ENCODE results near the gene FERMT3.

Gene FERMT3

DNA sequence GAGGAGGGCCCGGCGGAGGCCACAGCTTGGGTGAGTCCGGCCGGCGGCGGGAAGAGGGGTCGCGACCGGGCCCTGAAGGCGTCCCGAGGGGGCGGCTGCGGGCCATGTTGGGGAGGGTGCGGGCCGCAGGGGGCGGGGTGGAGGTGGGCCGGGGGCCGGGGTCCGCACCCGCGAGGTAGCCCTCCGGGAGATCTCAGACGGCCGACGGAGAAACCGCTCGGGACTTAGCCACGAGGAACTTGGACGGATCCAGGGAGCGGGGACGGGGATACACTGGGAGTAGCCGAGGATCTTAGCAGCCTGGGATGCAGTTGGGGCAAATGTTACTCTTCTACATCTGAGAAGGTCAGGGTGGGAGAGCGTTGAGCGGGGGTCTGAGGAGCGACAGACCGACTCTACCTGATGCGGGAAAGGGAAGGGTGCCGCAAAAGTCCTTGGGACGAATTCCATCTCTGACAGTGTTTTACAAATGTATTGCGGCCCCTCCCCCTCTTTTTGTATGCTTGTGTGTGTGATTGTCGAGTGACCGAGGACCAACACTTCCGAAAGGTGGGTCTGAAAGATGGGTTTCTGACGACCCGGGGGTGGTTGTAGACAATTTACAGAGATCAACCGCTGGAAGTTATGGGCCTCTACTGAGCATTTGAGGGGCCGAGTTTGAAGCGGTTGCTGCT is 19.9 kb upstream of the FERMT3 start:
- DNase-seq = no peak

DNA sequence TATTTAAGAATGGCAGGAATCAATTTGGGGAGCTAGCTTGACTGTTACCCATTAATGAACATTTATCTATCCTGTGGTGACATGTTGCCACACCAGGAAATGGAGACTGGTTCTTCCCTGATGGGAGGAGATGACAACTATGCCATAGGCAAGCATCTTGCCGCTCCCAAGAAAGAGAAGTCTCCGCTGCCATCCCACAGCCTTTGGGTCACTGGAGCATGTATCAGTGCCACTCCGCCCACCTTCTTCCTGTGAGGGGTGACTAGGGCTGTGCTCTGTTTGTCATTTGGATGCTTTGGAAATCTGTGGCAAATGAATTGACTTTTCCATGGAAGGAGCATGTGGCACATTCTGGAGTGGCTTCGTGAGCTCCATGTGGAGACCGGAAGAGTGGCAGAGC is 14.1 kb upstream of the FERMT3 start:
- no peak for DNase-seq

DNA sequence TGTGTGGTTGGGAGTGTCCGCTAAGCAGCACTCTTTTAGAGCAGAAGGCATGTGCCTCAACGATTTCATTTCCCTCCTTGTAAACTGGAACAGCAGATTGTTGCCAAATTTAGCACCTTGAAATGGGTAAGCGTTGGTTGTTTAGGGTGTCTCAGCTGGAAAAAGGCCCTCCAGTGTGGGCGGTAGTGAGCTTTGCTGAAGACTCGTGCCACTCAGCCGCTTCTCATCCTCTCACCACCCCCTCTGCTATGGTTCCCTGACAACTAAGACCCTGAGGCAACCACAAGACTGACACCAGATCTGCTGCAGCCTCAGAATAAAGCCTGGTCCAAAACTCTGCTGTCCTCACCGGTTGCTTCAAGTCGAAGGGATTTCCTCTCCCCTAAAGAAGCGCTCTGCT is 9.9 kb upstream of the FERMT3 start:
- no peak for DNase-seq

DNA sequence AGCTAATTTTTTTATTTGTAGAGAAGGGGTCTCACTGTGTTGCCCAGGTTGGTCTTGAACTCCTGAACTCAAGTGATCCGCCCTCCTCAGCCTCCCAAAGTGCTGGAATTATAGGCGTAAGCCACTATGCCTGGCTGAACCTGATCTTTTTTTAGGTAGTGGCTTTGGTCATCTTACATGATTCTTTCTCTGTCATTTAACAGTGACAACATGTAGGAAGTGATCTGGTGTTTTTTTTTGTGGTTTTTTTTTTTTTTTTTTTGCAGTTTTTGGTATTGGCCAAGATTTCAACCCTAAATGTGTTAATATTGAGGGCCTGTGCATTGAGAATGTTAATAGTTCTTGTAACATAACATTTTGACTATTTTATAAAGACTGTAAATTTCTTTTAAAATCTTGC is 8.0 kb upstream of the FERMT3 start:
- no peak for DNase-seq

DNA sequence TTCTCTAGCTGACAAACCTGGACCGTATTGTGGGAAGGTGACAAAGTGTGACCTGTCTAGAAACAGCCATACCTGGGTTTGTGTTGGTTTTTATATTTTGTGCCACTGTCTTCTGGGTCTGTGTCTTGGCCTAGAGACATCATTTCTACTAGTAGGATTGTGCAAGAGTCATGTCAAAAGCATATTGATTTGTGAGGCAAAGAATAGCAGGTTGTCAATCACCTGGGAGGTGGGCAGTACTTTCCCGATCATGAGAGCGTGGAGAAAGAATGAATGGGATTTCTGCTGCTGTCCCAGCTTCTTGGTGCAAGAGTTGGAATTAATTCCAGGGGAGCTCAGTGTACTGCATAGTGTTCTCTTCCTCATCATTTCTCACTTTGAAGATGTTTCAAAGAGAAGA is 5.0 kb upstream of the FERMT3 start:
- no peak for DNase-seq

DNA sequence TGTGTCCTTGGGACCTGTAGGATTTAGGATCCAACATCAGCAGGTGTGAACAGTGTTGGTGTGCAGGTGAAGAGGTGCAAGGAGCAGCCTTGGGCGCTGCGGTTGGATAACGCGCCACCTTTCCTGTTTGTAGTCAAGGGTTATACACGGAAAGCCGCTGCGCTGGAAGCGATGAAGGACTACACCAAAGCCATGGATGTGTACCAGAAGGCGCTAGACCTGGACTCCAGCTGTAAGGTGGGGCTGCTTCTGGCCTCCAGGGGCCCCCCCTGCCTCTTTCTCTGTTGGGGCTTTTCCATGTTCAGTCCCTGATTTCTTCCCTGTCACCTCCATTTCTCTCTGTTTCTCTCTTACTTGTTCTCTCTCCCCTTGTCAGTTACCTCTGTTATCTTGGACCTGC is 3.5 kb upstream of the FERMT3 start:
- DNase-seq = no peak

DNA sequence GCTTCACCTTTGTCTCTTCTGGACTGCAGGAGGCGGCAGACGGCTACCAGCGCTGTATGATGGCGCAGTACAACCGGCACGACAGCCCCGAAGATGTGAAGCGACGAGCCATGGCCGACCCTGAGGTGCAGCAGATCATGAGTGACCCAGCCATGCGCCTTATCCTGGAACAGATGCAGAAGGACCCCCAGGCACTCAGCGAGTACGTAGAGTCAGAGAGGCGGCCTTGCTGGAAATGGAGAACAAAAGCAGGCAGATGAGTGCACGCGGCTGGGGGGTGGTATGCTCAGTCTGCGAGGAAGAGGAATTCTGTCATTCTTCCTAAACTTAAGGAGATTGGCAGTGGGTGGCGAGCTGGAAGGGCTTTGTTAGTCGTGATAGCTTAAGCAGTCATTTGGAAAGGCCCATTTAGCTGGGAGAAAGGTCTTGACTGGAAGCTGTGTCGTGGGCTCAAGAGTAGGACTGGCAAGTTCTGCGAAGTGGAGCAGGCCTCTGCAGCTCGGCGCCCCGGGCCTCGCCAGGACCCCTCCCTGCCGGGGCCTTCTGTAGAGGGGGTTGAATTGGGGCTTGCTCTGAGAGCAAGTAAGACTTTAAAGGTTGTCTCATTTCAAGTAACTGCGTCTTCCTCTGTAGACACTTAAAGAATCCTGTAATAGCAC is 3.0 kb upstream of the FERMT3 start:
- DNase-seq = no peak

DNA sequence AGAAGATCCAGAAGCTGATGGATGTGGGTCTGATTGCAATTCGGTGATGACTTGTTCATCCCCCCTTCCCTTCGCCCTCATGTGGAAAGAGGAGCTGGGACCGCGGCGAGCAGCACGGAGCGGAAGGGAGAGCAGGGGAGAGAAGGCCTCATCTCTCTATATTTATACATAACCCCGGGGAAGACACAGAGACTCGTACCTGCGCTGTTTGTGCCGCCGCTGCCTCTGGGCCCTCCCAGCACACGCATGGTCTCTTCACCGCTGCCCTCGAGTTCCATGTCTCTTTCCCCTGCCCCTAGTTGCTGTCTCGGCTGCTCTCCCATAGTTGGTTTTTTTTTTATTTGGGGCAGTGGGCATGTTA is 2.5 kb upstream of the FERMT3 start:
- DNase-seq = no peak

DNA sequence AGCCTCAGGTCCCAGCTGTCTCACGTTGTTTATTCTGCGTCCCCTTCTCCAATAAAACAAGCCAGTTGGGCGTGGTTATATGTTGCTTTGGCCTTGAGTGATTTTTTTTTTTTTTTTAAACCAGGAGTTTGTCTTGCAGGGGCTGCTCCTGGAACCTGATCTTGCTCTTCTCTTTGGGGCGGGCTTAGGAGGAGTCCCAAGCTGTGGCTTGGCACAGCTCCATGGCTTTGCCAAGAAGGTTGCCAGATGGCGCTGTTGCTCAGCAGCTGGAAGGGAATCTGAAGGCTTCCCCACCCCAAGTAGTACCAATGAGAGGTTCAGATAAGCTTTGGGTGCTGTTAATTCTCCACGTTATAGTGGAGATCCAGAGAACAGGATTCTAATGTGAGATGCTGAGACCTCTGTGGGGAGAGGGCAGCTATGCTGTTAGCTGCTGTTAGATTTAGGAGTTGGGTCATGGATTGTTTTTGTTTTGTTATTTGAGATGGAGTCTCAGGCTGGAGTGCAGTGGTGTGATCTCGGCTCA is 2.0 kb upstream of the FERMT3 start:
- DNase-seq = peak; percentile 93

DNA sequence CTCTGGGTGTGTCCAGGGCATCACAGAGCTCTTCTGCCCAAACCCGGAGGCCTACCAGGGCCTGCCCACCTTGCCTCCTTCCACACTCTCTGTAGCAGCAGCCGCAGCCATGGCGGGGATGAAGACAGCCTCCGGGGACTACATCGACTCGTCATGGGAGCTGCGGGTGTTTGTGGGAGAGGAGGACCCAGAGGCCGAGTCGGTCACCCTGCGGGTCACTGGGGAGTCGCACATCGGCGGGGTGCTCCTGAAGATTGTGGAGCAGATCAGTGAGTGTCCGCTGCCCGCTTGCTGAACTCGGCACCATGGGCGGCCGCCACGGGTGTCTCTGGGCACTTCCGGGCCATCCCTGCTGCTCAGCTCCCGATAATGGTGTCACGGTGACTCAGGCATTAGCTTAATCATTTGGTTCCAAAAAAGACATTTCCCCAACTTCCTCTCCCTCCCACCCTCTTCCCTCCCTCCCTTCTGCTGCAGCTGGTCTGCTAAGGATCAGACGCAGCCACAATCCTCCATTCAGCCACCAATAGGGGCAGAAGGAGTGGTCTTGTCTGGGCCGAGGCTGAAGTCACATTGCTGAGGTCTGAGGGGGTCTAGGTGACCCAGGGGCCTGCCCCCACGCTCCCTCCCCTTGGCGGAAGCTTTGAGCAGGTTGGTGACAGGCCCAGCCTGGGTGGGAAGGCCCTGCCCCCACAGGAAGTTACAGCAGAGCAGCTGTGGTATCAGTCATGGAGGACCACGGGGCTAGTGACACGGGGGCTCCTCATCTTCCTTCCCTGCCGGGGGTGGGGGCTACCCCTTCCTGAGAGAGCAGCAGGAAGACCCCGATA is 950 bp downstream of the FERMT3 start:
- peak; percentile 72 for DNase-seq

DNA sequence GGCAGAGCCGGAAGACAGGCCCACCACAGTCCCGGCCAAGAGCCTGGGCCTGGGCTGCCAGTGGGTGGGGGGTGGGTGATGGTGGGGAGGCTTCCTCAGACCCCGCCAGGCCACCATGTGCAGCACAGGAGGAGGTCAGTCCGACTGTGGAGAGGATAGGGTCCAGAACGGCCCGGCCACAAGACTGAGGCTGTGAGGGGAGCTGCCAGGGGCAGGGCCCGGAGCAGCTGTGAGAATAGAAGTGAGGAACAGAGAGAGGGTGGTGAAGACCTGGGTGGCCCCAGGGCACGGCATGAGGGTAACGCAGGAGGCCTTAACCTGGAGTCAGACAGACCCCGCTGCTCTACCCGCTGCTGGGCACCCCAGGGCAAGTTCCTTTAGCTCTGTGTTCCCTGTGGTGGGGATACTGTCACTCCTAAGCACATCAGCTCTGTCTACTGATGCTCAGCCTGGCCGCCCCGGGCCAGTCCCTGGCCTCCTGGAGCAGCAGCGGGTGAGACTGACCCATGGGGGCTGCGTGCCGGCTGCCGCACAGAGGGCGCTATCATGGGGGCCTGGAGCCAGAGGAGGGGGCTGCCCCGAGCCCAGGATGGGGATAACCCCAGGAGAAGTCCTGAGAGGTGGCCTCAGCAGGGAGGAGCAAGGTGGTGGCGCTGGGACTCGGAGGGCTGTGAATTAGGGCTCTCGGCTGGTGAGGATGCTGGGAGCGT is 1.7 kb downstream of the FERMT3 start:
- DNase-seq = no peak

DNA sequence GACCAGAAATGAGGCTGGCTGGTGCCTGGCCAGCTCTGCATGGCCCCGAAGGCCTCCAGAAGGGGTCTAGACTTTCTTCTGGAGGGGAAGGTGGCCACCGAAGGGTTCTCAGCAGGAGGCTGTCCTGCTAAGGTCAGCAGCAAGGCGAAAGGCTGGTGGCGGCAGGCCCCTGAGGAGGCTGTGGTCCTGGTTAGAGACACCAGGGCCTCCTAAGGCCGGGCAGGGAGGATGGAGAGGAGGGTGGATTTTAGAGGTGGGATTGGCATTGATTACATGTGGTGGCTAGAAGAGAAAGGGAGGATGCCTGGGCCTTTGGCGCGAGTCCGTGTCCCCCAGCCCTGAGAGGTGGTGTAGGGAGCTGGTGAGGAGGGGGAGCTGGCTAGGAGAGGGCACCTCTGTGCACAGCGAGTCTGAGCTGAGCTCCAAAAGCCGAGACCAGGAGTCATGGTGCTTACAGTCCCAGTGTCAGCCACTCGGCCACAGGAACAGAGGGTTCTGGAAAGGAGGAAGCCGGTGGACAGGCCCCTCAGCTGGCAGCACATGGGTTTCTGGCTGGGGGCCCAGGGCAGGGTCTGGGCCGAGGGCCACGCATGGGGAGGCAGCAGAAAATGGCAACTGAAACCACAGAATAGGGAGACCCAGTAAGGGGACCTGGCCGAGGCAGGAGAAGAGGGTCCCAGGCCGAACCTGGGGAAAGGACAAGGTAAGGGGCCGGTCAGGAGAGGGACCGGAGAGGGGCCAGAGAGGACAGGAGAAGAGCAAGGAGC is 2.5 kb downstream of the FERMT3 start:
- DNase-seq = no peak

DNA sequence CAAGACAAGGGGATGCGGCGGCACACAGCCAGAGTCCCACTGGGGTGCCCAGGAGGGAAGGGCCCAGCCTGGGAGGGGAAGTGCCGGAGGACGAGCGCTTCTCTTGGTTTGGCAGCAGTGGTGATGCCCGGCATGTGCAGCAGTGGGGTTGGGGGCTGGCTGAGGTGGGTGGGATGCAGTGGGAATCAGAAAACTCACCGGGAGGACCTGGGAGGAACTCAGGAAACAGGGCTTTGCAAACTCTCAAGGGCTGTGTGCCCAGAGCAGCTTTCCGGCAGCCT is 3.0 kb downstream of the FERMT3 start:
- no peak for DNase-seq

DNA sequence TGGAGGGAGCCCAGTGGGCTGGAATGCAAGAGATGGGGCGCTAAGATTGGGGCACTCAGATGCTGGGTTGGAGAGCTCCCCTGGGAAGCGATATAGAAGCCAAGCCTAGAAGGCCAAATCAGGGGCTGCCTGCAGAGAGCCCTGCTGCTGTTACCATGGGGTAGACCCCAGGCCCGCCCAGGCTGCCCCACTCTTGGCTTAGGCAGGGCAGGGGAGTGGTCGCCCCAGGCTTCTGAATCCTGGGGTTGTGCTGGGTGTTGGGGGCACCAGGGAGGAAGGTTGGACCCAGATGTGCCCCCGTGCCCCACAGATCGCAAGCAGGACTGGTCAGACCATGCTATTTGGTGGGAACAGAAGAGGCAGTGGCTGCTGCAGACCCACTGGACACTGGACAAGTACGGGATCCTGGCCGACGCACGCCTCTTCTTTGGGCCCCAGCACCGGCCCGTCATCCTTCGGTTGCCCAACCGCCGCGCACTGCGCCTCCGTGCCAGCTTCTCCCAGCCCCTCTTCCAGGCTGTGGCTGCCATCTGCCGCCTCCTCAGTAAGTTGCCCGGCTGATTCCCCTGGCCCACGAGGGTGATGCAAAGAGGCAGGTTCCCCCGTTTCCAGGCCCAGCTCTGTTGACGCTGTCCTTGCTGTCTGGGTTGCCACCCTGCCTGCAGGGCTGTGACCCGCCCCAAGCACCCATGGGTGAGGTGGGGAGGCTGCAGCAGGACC is 3.9 kb downstream of the FERMT3 start:
- DNase-seq = no peak

DNA sequence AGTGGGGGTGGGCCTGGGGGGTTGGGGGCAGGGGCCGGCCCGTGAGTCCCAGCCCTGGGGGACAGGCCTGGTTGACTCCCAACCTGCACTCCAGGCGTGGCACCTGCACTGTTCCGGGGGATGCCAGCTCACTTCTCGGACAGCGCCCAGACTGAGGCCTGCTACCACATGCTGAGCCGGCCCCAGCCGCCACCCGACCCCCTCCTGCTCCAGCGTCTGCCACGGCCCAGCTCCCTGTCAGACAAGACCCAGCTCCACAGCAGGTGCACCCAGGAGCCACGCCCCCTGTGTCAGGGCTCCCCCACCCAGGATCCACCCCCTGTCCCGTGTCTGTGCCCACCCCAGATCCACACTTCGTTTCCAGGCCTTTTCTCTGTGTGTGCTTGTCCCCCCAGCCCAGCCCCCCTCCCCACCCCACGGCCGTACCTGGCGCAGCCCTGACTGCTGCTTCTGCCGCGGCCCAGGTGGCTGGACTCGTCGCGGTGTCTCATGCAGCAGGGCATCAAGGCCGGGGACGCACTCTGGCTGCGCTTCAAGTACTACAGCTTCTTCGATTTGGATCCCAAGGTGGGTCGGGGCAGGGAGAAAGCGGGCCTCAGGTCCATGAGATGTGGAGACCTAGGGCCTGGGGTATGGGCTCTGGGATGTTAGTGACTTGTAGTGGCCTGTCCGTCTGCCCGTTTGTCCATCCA is 4.8 kb downstream of the FERMT3 start:
- DNase-seq = no peak

DNA sequence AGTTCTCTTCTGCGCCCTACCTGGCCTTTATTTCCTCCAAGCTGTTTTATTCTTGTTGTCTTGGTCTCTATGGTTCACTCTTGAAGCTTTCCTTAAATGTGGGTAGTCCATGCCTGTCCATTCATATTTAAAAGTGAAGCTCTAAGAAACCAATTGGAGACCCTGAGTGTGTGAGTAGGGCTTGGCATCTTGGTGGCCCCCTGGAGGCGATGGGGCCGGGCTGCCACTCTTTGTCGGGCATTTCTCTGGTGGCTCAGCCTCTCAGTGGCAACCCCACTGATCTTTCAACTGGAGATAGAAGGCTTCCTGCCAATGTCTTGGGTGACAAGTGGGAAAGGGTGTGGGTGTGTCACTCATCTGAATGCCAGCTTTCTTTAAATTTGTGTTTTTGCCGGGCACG is 10.4 kb downstream of the FERMT3 start:
- no peak for DNase-seq

DNA sequence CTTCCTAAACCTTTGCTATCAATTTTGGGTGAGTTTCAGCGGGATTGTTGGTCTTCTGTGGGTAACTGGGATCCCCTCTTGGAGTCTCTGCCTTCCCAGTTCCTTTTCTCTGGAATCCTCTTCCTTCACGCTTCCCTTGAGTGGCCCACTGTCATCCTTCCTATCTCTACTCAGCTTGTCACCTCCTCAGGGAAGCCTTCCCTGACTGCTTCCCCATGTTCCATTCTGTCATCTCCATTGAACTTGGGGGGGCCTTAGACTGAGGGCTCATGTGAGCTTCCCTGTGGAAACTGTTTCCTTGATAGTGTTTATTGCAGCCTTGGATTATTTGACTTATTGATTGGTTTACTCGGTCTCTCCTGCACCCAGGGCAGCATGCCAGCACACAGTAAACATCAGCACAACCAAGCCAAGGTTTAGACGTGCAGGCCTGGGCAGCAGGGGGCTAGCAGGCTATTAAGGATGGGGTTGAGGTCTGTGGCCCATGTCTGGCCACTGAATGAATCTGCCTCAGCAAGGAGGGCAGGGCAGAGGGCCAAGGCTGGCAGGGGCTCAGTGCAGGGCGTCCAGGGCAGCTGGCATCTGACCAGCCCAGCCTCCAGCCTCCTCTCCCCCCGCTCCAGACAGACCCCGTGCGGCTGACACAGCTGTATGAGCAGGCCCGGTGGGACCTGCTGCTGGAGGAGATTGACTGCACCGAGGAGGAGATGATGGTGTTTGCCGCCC is 12.3 kb downstream of the FERMT3 start:
- no peak for DNase-seq

DNA sequence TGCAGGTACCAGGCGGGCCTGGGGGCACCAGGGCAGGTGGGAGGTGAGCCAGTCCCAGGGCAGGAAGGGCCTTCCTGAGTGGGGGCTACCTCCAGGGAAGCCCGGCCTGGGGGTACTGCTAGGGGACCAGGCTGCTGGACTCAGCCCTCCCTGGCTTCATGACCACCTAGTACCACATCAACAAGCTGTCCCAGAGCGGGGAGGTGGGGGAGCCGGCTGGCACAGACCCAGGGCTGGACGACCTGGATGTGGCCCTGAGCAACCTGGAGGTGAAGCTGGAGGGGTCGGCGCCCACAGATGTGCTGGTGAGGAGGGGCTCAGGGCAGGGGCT is 12.8 kb downstream of the FERMT3 start:
- no peak for DNase-seq

DNA sequence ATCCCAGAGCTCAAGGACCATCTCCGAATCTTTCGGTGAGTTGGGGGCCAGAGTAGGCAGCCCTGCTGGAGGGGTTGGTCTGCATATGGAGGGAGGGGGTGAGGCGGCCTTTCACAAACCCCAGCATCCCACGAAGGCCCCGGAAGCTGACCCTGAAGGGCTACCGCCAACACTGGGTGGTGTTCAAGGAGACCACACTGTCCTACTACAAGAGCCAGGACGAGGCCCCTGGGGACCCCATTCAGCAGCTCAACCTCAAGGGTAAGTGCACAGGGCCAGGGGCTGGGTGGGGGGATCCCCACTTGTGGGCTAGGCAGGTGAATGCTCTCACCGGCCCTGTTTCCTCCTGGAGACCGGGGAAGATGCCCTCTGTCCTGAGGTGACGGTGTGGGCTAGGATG is 13.2 kb downstream of the FERMT3 start:
- no peak for DNase-seq

DNA sequence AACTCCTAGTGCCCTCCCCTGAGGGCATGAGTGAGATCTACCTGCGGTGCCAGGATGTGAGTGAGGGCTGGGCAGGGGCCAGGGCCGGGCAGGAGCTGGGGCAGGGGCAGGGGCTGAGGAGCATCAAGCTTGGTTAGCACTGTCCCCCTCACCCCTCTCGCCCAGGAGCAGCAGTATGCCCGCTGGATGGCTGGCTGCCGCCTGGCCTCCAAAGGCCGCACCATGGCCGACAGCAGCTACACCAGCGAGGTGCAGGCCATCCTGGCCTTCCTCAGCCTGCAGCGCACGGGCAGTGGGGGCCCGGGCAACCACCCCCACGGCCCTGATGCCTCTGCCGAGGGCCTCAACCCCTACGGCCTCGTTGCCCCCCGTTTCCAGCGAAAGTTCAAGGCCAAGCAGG is 13.8 kb downstream of the FERMT3 start:
- no peak for DNase-seq

DNA sequence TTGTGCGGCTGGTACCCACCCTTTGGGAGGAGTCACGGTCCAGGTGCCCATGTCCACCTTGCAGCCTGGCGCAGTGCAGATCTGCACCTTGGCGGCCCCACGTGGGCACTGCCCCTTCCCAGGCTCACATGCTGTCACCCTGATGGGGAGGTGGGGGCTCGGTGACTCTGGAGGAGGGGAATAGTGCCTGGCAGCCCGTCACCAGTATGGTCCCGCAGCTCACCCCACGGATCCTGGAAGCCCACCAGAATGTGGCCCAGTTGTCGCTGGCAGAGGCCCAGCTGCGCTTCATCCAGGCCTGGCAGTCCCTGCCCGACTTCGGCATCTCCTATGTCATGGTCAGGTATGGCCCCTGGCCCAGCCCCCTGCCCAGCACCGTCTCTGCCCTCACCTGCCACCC is 14.3 kb downstream of the FERMT3 start:
- no peak for DNase-seq

Data from fibroblast of upper back skin (primary cell).